ENCODE measurements around the gene SOCS6.
A peak's percentile ranks its signal among the peaks of the same experiment; 100 is the strongest.

Gene SOCS6

DNA sequence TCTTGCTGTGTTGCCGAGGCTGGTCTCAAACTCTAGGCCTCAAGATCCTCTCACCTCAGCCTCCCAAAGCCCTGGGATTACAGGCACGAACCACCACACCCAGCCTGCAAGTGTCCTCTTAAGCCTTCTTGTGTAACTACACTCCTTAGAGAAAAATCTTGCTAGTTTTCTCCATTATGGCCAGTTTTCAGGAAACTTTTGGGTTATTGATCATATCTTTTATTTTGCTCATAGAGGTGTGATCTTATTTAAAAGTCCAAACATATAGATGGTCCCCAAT lies 2.4 kb downstream of the SOCS6 start:
- no peak overlapping the region for H2AFZ ChIP-seq (ENCODE audit: low read length)
- H3K79me2 ChIP-seq (ENCODE audit: low read length), result peaks cover 62% of the 10 kb centered on the region
- no peaks in the 10 kb centered on the region for H3F3A ChIP-seq (ENCODE audit: insufficient read depth, low read length)
- H3K27ac ChIP-seq (ENCODE audit: low read length), result no peak overlapping the region
- TF ChIP-seq CTCF (IDR thresholded peaks at IDR 0.05; ENCODE audit: low read length) (no peak), EZH2 (optimal IDR thresholded peaks at IDR 0.05; ENCODE audit: low read depth, low read length) (no peak), EZH2phosphoT487 (IDR thresholded peaks at IDR 0.05; ENCODE audit: low read length) (no peak)
- H3K9me2 ChIP-seq (replicated peaks; ENCODE audit: insufficient read depth, low read length), result no peaks in the 10 kb centered on the region
- no peak overlapping the region for H3K4me2 ChIP-seq (ENCODE audit: low read depth, low read length)
- H3K9ac ChIP-seq (ENCODE audit: low read length), result no peak overlapping the region
- DNase-seq, result no peak
- no peaks in the 10 kb centered on the region for H3K36me3 ChIP-seq (replicated peaks; ENCODE audit: insufficient read depth, low read length)
- no peak overlapping the region for H3K4me3 ChIP-seq (ENCODE audit: low read length)
- H3K9me3 ChIP-seq (replicated peaks; ENCODE audit: insufficient read depth, low read length), result no peaks in the 10 kb centered on the region
- peaks cover 3% of the 10 kb centered on the region; the same call in 1 of the 2 replicates for H4K20me1 ChIP-seq (ENCODE audit: insufficient read depth, low read length)
- H3K27me3 ChIP-seq (replicated peaks; ENCODE audit: insufficient read depth, low read length), result no peaks in the 10 kb centered on the region
- peaks cover 17% of the 10 kb centered on the region for H3K4me1 ChIP-seq (ENCODE audit: low read length)

- no peak overlapping the region for H2AFZ ChIP-seq (ENCODE audit: low read length)
- no peak overlapping the region for H3K4me3 ChIP-seq (ENCODE audit: low read length)
- no peaks in the 10 kb centered on the region for H3K9me3 ChIP-seq (replicated peaks; ENCODE audit: insufficient read depth, low read length)
- TF ChIP-seq EZH2phosphoT487 (IDR thresholded peaks at IDR 0.05; ENCODE audit: low read length), result no peak
- no peak for TF ChIP-seq EZH2 (optimal IDR thresholded peaks at IDR 0.05; ENCODE audit: low read depth, low read length)
- peaks cover 17% of the 10 kb centered on the region for H3K4me1 ChIP-seq (ENCODE audit: low read length)
- H3K9ac ChIP-seq (ENCODE audit: low read length), result no peak overlapping the region
- no peaks in the 10 kb centered on the region for H3K27me3 ChIP-seq (replicated peaks; ENCODE audit: insufficient read depth, low read length)
- no peak overlapping the region for H3K27ac ChIP-seq (ENCODE audit: low read length)
- H3K4me2 ChIP-seq (ENCODE audit: low read depth, low read length), result no peak overlapping the region
- H3K36me3 ChIP-seq (replicated peaks; ENCODE audit: insufficient read depth, low read length), result no peaks in the 10 kb centered on the region
- peaks cover 3% of the 10 kb centered on the region; the same call in 1 of the 2 replicates for H4K20me1 ChIP-seq (ENCODE audit: insufficient read depth, low read length)
- no peak for DNase-seq
- no peaks in the 10 kb centered on the region for H3K9me2 ChIP-seq (replicated peaks; ENCODE audit: insufficient read depth, low read length)
- no peaks in the 10 kb centered on the region for H3F3A ChIP-seq (ENCODE audit: insufficient read depth, low read length)
- peaks cover 76% of the 10 kb centered on the region for H3K79me2 ChIP-seq (ENCODE audit: low read length)
Observed at GRCh38 chr18:70292628-70293027, 3.8 kb downstream of the SOCS6 start.

DNA sequence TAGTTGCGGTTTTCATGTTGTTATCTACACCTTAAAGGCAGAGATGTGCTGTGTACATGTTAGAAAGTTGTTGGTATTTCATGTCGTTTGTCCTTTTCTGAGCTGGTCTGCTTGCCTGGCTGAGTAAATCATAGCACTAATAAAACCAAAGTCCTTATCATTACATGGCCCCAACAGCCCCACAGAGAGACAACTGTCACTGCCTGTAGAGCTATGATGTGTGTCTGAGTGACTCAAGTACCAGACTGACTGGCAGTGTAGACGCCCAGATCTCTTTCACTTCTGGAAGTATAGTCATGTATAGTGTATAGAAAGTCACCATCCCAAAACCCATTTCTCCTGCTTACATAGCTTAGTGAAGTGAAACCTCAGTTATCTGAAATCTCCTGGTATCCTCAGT lies 4.3 kb downstream of the SOCS6 start:
- Histone ChIP-seq H3F3A (ENCODE audit: insufficient read depth, low read length) (no peaks in the 10 kb centered on the region), H3K27me3 (replicated peaks; ENCODE audit: insufficient read depth, low read length) (no peaks in the 10 kb centered on the region), H3K9ac (ENCODE audit: low read length) (no peak overlapping the region), H4K20me1 (ENCODE audit: insufficient read depth, low read length) (peaks cover 3% of the 10 kb centered on the region; the same call in 1 of the 2 replicates), H3K79me2 (ENCODE audit: low read length) (peaks cover 79% of the 10 kb centered on the region), H3K4me2 (ENCODE audit: low read depth, low read length) (0 out of 2 replicates have a peak overlapping the region, but pooled peaks have one; percentile 12), H3K9me3 (replicated peaks; ENCODE audit: insufficient read depth, low read length) (no peaks in the 10 kb centered on the region), H3K27ac (ENCODE audit: low read length) (no peak overlapping the region), H3K36me3 (replicated peaks; ENCODE audit: insufficient read depth, low read length) (no peaks in the 10 kb centered on the region), H2AFZ (ENCODE audit: low read length) (no peak overlapping the region), H3K9me2 (replicated peaks; ENCODE audit: insufficient read depth, low read length) (no peaks in the 10 kb centered on the region), H3K4me3 (ENCODE audit: low read length) (no peak overlapping the region), H3K4me1 (ENCODE audit: low read length) (peaks cover 17% of the 10 kb centered on the region)
- TF ChIP-seq EZH2 (optimal IDR thresholded peaks at IDR 0.05; ENCODE audit: low read depth, low read length) (no peak), CTCF (IDR thresholded peaks at IDR 0.05; ENCODE audit: low read length) (no peak), EZH2phosphoT487 (IDR thresholded peaks at IDR 0.05; ENCODE audit: low read length) (no peak)
- no peak for DNase-seq

GRCh38 chr18:70294471-70295191 lies 5.8 kb downstream of the SOCS6 start:
- Histone ChIP-seq H3K27ac (ENCODE audit: low read length) (no peak overlapping the region), H3K9me2 (replicated peaks; ENCODE audit: insufficient read depth, low read length) (no peaks in the 10 kb centered on the region), H3K9ac (ENCODE audit: low read length) (no peak overlapping the region), H4K20me1 (ENCODE audit: insufficient read depth, low read length) (peaks cover 3% of the 10 kb centered on the region; the same call in 1 of the 2 replicates), H3K4me3 (ENCODE audit: low read length) (no peak overlapping the region), H3F3A (ENCODE audit: insufficient read depth, low read length) (no peaks in the 10 kb centered on the region), H3K36me3 (replicated peaks; ENCODE audit: insufficient read depth, low read length) (no peaks in the 10 kb centered on the region), H2AFZ (ENCODE audit: low read length) (no peak overlapping the region), H3K4me1 (ENCODE audit: low read length) (peaks cover 17% of the 10 kb centered on the region; the same call in 1 of the 2 replicates), H3K4me2 (ENCODE audit: low read depth, low read length) (no peak overlapping the region), H3K79me2 (ENCODE audit: low read length) (peaks cover 93% of the 10 kb centered on the region), H3K9me3 (replicated peaks; ENCODE audit: insufficient read depth, low read length) (no peaks in the 10 kb centered on the region), H3K27me3 (replicated peaks; ENCODE audit: insufficient read depth, low read length) (no peaks in the 10 kb centered on the region)
- DNase-seq, result no peak
- TF ChIP-seq EZH2 (optimal IDR thresholded peaks at IDR 0.05; ENCODE audit: low read depth, low read length) (no peak), EZH2phosphoT487 (IDR thresholded peaks at IDR 0.05; ENCODE audit: low read length) (no peak), CTCF (IDR thresholded peaks at IDR 0.05; ENCODE audit: low read length) (no peak)
